Large intestine (tissue), 3 donors: ENCODE results near the gene SYNCRIP. TPM values are rescaled to one million over a fixed set of nuclear protein-coding genes. Genes with fewer than 3 reads are reported as not detected.
"Not testable (repeated sequence)": the region's sequence is repeated elsewhere in the genome, so short reads cannot be mapped to it uniquely, and the experiment has no call there.

Source experiments
- DNase-seq, 2 donors: peaks; one replicate each; pipeline versions ENCODE4 v3.0.0 to v3.0.0-alpha.2; 2013
- H3K27ac ChIP-seq: one replicate; pipeline ENCODE4 v1.5.1; 2013; ENCODE audit warnings: low read length
- H3K27me3 ChIP-seq: 2 replicates; pipeline ENCODE4 v1.6.1; 2013; ENCODE audit warnings: low read length; ENCODE audit not compliant: control insufficient read depth, insufficient read depth
- H3K36me3 ChIP-seq: 2 replicates; pipeline ENCODE4 v1.6.1; 2013; ENCODE audit warnings: low read length; ENCODE audit not compliant: control insufficient read depth, insufficient read depth
- H3K4me1 ChIP-seq: one replicate; pipeline ENCODE4 v1.6.1; 2013; ENCODE audit warnings: low read length; ENCODE audit not compliant: control insufficient read depth, insufficient read depth
- H3K4me3 ChIP-seq: one replicate; pipeline ENCODE4 v1.5.1; 2013; ENCODE audit warnings: low read length
- H3K9me3 ChIP-seq: one replicate; pipeline ENCODE4 v1.6.1; 2013; ENCODE audit warnings: mild to moderate bottlenecking, low read depth, low read length, moderate library complexity; ENCODE audit not compliant: control insufficient read depth
- WGBS: methylation state at CpG from one replicate; pipeline ENCODE4 v1.1.5; 2013; ENCODE audit warnings: low lambda C conversion rate; ENCODE audit not compliant: insufficient coverage; 5-methylcytosine and 5-hydroxymethylcytosine counted together
- polyA plus RNA-seq: library from polyadenylated mRNA; unstranded; fragments of 120-200 nt; gene quantifications from one replicate; pipeline ENCODE4 v1.2.1, GENCODE V29; 2013

Gene SYNCRIP
- polyA plus RNA-seq, 1 donor, result 97.0 TPM

GRCh38 chr6:85637579-85637978, 5.1 kb downstream of the SYNCRIP start:
- H3K27me3 ChIP-seq, result no peaks in the 10 kb centered on the region
- 72% methylated on average over 3 of the region's 3 CpGs for WGBS
- peaks cover 59% of the 10 kb centered on the region for H3K36me3 ChIP-seq
- H3K9me3 ChIP-seq, result no peaks in the 10 kb centered on the region
- peaks cover 6% of the 10 kb centered on the region for H3K4me1 ChIP-seq
- DNase-seq, result no peak
- no peak overlapping the region for H3K27ac ChIP-seq
- no peak overlapping the region for H3K4me3 ChIP-seq

GRCh38 chr6:85632164-85632942, 10.3 kb downstream of the SYNCRIP start:
- Histone ChIP-seq H3K27ac (no peak overlapping the region), H3K36me3 (peaks cover 83% of the 10 kb centered on the region), H3K27me3 (no peaks in the 10 kb centered on the region), H3K9me3 (no peaks in the 10 kb centered on the region), H3K4me3 (no peak overlapping the region), H3K4me1 (no peaks in the 10 kb centered on the region)
- no peak for DNase-seq
- 92% methylated on average over 2 of the region's 6 CpGs for WGBS

GRCh38 chr6:85631117-85631516, 11.6 kb downstream of the SYNCRIP start:
- DNase-seq, H3K27ac ChIP-seq, H3K4me1 ChIP-seq, H3K9me3 ChIP-seq, H3K27me3 ChIP-seq, H3K4me3 ChIP-seq: not testable (repeated sequence)
- peaks cover 82% of the 10 kb centered on the region for H3K36me3 ChIP-seq
- no CpG with 5 or more reads among the region's 5 CpGs for WGBS

- H3K4me1 ChIP-seq, result no peaks in the 10 kb centered on the region
- H3K9me3 ChIP-seq, result no peaks in the 10 kb centered on the region
- no peak overlapping the region for H3K4me3 ChIP-seq
- no peaks in the 10 kb centered on the region for H3K27me3 ChIP-seq
- DNase-seq, result no peak
- no peak overlapping the region for H3K27ac ChIP-seq
- no CpG with 5 or more reads among the region's 1 CpG for WGBS
- peaks cover 71% of the 10 kb centered on the region for H3K36me3 ChIP-seq
Measured at GRCh38 chr6:85628353-85628752, 14.3 kb downstream of the SYNCRIP start.

- no CpG with 5 or more reads among the region's 2 CpGs for WGBS
- Histone ChIP-seq H3K36me3 (peaks cover 65% of the 10 kb centered on the region), H3K9me3 (no peaks in the 10 kb centered on the region), H3K4me1 (no peaks in the 10 kb centered on the region), H3K27me3 (no peaks in the 10 kb centered on the region), H3K27ac (no peak overlapping the region), H3K4me3 (no peak overlapping the region)
- DNase-seq, result no peak
Measured at GRCh38 chr6:85620308-85620707, 22.4 kb downstream of the SYNCRIP start.

- peaks cover 69% of the 10 kb centered on the region for H3K36me3 ChIP-seq
- no peaks in the 10 kb centered on the region for H3K27me3 ChIP-seq
- WGBS, result 99% methylated on average over 12 of the region's 17 CpGs
- H3K4me3 ChIP-seq, result no peak overlapping the region
- H3K9me3 ChIP-seq, result no peaks in the 10 kb centered on the region
- DNase-seq, result no peak
- no peak overlapping the region for H3K27ac ChIP-seq
- H3K4me1 ChIP-seq, result peaks cover 4% of the 10 kb centered on the region
Measured at GRCh38 chr6:85614780-85615179, 27.9 kb downstream of the SYNCRIP start.

- H3K9me3 ChIP-seq, result no peaks in the 10 kb centered on the region
- H3K4me3 ChIP-seq, result no peak overlapping the region
- peak in 1 of 2 donors; percentile 61 for DNase-seq
- peaks cover 4% of the 10 kb centered on the region for H3K4me1 ChIP-seq
- no CpG with 5 or more reads among the region's 4 CpGs for WGBS
- H3K27ac ChIP-seq, result peak overlapping the region; percentile 17
- no peaks in the 10 kb centered on the region for H3K27me3 ChIP-seq
- H3K36me3 ChIP-seq, result peaks cover 55% of the 10 kb centered on the region
Measured at GRCh38 chr6:85612690-85613474, 29.8 kb downstream of the SYNCRIP start.

GRCh38 chr6:85610182-85610895, 32.3 kb downstream of the SYNCRIP start:
- WGBS, result 100% methylated on average over 1 of the region's 2 CpGs
- DNase-seq, result no peak
- Histone ChIP-seq H3K27me3 (no peaks in the 10 kb centered on the region), H3K4me3 (no peak overlapping the region), H3K36me3 (peaks cover 43% of the 10 kb centered on the region), H3K27ac (no peak overlapping the region), H3K4me1 (peaks cover 4% of the 10 kb centered on the region), H3K9me3 (no peaks in the 10 kb centered on the region)

- DNase-seq, result no peak
- no peaks in the 10 kb centered on the region for H3K4me1 ChIP-seq
- 100% methylated on average over 3 of the region's 4 CpGs for WGBS
- H3K9me3 ChIP-seq, result no peaks in the 10 kb centered on the region
- peaks cover 2% of the 10 kb centered on the region for H3K36me3 ChIP-seq
- H3K27ac ChIP-seq, result no peak overlapping the region
- no peak overlapping the region for H3K4me3 ChIP-seq
- no peaks in the 10 kb centered on the region for H3K27me3 ChIP-seq
Measured at GRCh38 chr6:85602100-85602499, 40.6 kb downstream of the SYNCRIP start.

- H3K9me3 ChIP-seq, result no peaks in the 10 kb centered on the region
- H3K36me3 ChIP-seq, result peaks cover 2% of the 10 kb centered on the region
- H3K4me3 ChIP-seq, result no peak overlapping the region
- no peak overlapping the region for H3K27ac ChIP-seq
- no peaks in the 10 kb centered on the region for H3K27me3 ChIP-seq
- no peak for DNase-seq
- 100% methylated on average over 2 of the region's 11 CpGs for WGBS
- H3K4me1 ChIP-seq, result no peaks in the 10 kb centered on the region
Measured at GRCh38 chr6:85600713-85601313, 41.9 kb downstream of the SYNCRIP start.
